Brain microvascular endothelial cell (primary cell): ENCODE measurements around the gene CEP135.

ENCODE experiments used
- DNase-seq: peaks from one replicate; pipeline ENCODE4 v3.0.0-alpha.2; 2020
- H3K27ac ChIP-seq: fragments of 250-450 bp; sonication (Bioruptor Pico); 2 replicates; pipeline ENCODE4 v1.5.1; 2020; ENCODE audit warnings: mild to moderate bottlenecking, moderate library complexity
- H3K27me3 ChIP-seq: fragments of 250-450 bp; sonication (Bioruptor Pico); replicated peaks from 2 replicates; pipeline ENCODE4 v1.5.1; 2020; ENCODE audit warnings: mild to moderate bottlenecking
- H3K36me3 ChIP-seq: fragments of 250-450 bp; sonication (Bioruptor Pico); replicated peaks from 2 replicates; pipeline ENCODE4 v1.5.1; 2020; ENCODE audit warnings: mild to moderate bottlenecking
- H3K4me3 ChIP-seq: 2 replicates; pipeline ENCODE4 v1.5.1; 2011; ENCODE audit warnings: low read depth, mild to moderate bottlenecking, control low read depth, low read length, moderate library complexity
- in situ Hi-C: cut with HindIII; loops from 2 replicates; pipeline ENCODE4 v1.10.0; 2017; ENCODE audit warnings: low sequenced_read_pairs, low pct_ligation_motif_present
- TF ChIP-seq, protein P1 (sequence below): IDR thresholded peaks from 2 replicates; pipeline ENCODE4 v1.5.1; 2011; ENCODE audit warnings: low read depth, mild to moderate bottlenecking, moderate library complexity, low read length, control low read depth, inconsistent platforms; ENCODE audit errors: missing control alignments

Gene CEP135

GRCh38 chr4:55907469-55907868 lies 41.3 kb upstream of the CEP135 start:
- Histone ChIP-seq H3K4me3 (no peak overlapping the region), H3K36me3 (peaks cover under 1% of the 10 kb centered on the region), H3K27ac (no peak overlapping the region), H3K27me3 (no peaks in the 10 kb centered on the region)
- no peak for DNase-seq
- TF ChIP-seq, protein P1, sequence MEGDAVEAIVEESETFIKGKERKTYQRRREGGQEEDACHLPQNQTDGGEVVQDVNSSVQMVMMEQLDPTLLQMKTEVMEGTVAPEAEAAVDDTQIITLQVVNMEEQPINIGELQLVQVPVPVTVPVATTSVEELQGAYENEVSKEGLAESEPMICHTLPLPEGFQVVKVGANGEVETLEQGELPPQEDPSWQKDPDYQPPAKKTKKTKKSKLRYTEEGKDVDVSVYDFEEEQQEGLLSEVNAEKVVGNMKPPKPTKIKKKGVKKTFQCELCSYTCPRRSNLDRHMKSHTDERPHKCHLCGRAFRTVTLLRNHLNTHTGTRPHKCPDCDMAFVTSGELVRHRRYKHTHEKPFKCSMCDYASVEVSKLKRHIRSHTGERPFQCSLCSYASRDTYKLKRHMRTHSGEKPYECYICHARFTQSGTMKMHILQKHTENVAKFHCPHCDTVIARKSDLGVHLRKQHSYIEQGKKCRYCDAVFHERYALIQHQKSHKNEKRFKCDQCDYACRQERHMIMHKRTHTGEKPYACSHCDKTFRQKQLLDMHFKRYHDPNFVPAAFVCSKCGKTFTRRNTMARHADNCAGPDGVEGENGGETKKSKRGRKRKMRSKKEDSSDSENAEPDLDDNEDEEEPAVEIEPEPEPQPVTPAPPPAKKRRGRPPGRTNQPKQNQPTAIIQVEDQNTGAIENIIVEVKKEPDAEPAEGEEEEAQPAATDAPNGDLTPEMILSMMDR = no peak
- in situ Hi-C loops = no loop called here

- in situ Hi-C loops = no loop called here
- H3K27ac ChIP-seq = no peak overlapping the region
- no peaks in the 10 kb centered on the region for H3K36me3 ChIP-seq
- peak; percentile 70 for DNase-seq
- no peaks in the 10 kb centered on the region for H3K27me3 ChIP-seq
- TF ChIP-seq, protein P1 = no peak
- no peak overlapping the region for H3K4me3 ChIP-seq
These were observed 38.6 kb upstream of the CEP135 start for GRCh38 chr4:55910140-55910539.

DNA sequence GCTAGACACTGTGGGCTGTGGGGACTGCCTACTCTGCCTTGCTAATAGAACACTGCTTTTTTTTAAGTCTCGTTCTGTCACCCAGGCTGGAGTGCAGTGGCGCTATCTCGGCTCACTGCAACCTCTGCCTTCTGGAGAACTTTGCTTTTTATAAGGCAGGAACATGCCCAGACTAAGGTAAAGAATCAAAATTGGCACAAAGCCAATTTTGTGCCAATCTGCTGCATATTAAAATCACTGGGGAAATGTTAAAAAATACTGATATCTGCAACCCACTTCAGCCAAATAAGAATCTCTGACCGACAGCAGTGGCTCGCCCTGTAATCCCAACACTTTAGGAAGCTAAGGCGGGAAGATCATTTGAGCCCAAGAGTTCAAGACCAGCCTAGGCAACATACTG lies 36.5 kb upstream of the CEP135 start:
- in situ Hi-C loops = no loop called here
- TF ChIP-seq, protein P1 = no peak

GRCh38 chr4:55920571-55920970 lies 28.2 kb upstream of the CEP135 start:
- in situ Hi-C loops = no loop called here
- Histone ChIP-seq H3K27ac (no peak overlapping the region), H3K36me3 (no peaks in the 10 kb centered on the region), H3K4me3 (no peak overlapping the region), H3K27me3 (no peaks in the 10 kb centered on the region)
- no peak for DNase-seq
- TF ChIP-seq, protein P1 = no peak

More for the DNA sequence above, 36.5 kb upstream of the CEP135 start:
- Histone ChIP-seq H3K27ac (no peak overlapping the region), H3K36me3 (no peaks in the 10 kb centered on the region), H3K27me3 (no peaks in the 10 kb centered on the region), H3K4me3 (no peak overlapping the region)
- DNase-seq = no peak

GRCh38 chr4:55921093-55921492 lies 27.7 kb upstream of the CEP135 start:
- no peak for DNase-seq
- no peak overlapping the region for H3K27ac ChIP-seq
- in situ Hi-C loops = no loop called here

DNA sequence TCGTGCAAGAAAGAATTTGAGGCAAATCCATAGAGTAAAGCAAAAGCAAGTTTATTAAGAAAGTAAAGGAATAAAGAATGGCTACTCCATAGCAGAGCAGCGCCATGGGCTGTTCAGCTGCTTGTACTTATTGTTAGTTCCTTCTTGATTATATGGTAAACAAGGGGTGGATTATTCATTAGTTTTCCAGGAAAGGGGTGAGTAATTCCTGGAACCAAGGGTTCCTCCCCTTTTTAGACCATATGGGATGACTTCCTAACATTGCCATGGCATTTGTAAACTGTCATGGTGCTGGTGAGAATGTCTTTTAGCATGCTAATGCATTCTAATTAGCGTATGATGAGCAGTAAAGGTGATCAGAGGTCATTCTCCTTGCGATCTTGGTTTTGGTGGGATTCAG lies 23.5 kb upstream of the CEP135 start:
- Histone ChIP-seq H3K36me3 (no peaks in the 10 kb centered on the region), H3K27me3 (no peaks in the 10 kb centered on the region), H3K4me3 (no peak overlapping the region), H3K27ac (no peak overlapping the region)
- TF ChIP-seq, protein P1 = no peak
- in situ Hi-C loops = no loop called here
- no peak for DNase-seq

More at GRCh38 chr4:55921093-55921492, 27.7 kb upstream of the CEP135 start:
- H3K4me3 ChIP-seq = no peak overlapping the region
- no peaks in the 10 kb centered on the region for H3K27me3 ChIP-seq
- H3K36me3 ChIP-seq = no peaks in the 10 kb centered on the region
- TF ChIP-seq, protein P1 = no peak
